Chondrocyte (in vitro differentiated cells): ENCODE measurements around the gene ADGRV1. TPM values are rescaled to one million over a fixed set of nuclear protein-coding genes. Genes with fewer than 3 reads are reported as not detected.

ENCODE experiments used
- DNase-seq: peaks from one replicate; pipeline ENCODE4 v3.0.0; 2021; ENCODE audit warnings: mixed read lengths, low spot score
- H3K27ac Mint-ChIP-seq: one replicate; pipeline ENCODE4 v1.8.0; 2021; ENCODE audit warnings: mild to moderate bottlenecking, moderate library complexity, mixed read lengths; ENCODE audit not compliant: unreplicated experiment
- H3K27me3 Mint-ChIP-seq: 2 replicates; pipeline ENCODE4 v1.8.0; 2021; ENCODE audit warnings: low read depth, mixed read lengths
- H3K36me3 Mint-ChIP-seq: 2 replicates; pipeline ENCODE4 v1.8.0; 2021; ENCODE audit warnings: low read depth, mixed read lengths
- H3K4me1 Mint-ChIP-seq: 2 replicates; pipeline ENCODE4 v1.8.0; 2021; ENCODE audit warnings: low read depth, mild to moderate bottlenecking, mixed read lengths
- H3K4me3 Mint-ChIP-seq: one replicate; pipeline ENCODE4 v1.8.0; 2021; ENCODE audit warnings: mild to moderate bottlenecking, moderate library complexity, mixed read lengths; ENCODE audit not compliant: unreplicated experiment
- H3K9me3 Mint-ChIP-seq: 2 replicates; pipeline ENCODE4 v1.8.0; 2021; ENCODE audit warnings: low read depth, mixed read lengths
- total RNA-seq: library from RNA; stranded (reverse); gene quantifications from 3 replicates; pipeline ENCODE4 v1.2.1, GENCODE V29; 2021
- TF ChIP-seq, protein P1 (sequence below): fragments of 200-600 bp; sonication (generic); IDR thresholded peaks from 2 replicates; pipeline ENCODE4 v1.5.0; 2021; ENCODE audit warnings: antibody characterized with exemption, mild to moderate bottlenecking, moderate library complexity

The ADGRV1 gene
- total RNA-seq, 1 donor from 2014 or later = 1.5 TPM

DNA sequence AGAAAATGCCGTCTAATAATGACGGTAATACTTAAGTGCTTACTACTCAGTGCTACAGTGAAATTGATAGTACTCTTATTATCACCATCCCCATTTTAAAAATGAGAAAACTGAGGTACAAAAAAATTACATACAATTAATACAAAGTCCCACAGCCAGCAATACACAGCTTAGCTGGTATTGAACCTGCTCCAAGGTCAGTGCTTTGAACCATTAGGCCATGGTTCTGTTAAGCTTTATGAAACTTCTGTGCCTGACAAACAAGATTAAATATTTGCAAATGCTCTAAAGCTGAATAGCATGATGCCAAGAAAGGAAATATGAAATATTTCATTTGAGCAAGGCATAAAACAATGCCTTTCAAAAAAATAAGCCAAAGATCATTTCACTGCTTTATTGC, 467.4 kb downstream of the ADGRV1 start:
- Mint-ChIP-seq H3K9me3 (no peaks in the 10 kb centered on the region), H3K36me3 (no peaks in the 10 kb centered on the region), H3K4me1 (no peaks in the 10 kb centered on the region), H3K27ac (no peak overlapping the region), H3K27me3 (no peaks in the 10 kb centered on the region), H3K4me3 (no peak overlapping the region)
- TF ChIP-seq, protein P1, sequence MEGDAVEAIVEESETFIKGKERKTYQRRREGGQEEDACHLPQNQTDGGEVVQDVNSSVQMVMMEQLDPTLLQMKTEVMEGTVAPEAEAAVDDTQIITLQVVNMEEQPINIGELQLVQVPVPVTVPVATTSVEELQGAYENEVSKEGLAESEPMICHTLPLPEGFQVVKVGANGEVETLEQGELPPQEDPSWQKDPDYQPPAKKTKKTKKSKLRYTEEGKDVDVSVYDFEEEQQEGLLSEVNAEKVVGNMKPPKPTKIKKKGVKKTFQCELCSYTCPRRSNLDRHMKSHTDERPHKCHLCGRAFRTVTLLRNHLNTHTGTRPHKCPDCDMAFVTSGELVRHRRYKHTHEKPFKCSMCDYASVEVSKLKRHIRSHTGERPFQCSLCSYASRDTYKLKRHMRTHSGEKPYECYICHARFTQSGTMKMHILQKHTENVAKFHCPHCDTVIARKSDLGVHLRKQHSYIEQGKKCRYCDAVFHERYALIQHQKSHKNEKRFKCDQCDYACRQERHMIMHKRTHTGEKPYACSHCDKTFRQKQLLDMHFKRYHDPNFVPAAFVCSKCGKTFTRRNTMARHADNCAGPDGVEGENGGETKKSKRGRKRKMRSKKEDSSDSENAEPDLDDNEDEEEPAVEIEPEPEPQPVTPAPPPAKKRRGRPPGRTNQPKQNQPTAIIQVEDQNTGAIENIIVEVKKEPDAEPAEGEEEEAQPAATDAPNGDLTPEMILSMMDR = no peak
- no peak for DNase-seq

DNA sequence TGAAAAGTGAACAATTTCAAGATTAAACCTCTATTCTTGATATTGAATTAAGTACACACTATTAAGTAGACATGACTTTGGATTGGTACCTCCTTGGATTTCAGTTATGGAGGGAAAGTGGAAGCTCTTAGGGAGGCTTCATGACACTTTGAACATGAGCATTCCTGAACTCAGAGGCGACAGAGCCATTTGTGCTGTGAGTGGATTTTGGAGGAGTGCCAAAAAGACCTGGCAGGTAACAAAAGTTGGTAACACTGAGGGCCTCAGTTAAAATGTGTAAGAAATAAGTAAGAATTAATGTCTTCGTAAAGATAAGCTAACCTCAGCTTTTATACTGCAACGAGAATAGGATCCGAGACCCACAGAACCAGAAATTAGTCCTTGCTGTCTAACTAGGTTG, 467.9 kb downstream of the ADGRV1 start:
- no peaks in the 10 kb centered on the region for H3K36me3 Mint-ChIP-seq
- no peaks in the 10 kb centered on the region for H3K4me1 Mint-ChIP-seq
- no peak overlapping the region for H3K27ac Mint-ChIP-seq
- H3K4me3 Mint-ChIP-seq = no peak overlapping the region
- no peaks in the 10 kb centered on the region for H3K27me3 Mint-ChIP-seq
- no peaks in the 10 kb centered on the region for H3K9me3 Mint-ChIP-seq
- no peak for DNase-seq
- TF ChIP-seq, protein P1 = no peak

DNA sequence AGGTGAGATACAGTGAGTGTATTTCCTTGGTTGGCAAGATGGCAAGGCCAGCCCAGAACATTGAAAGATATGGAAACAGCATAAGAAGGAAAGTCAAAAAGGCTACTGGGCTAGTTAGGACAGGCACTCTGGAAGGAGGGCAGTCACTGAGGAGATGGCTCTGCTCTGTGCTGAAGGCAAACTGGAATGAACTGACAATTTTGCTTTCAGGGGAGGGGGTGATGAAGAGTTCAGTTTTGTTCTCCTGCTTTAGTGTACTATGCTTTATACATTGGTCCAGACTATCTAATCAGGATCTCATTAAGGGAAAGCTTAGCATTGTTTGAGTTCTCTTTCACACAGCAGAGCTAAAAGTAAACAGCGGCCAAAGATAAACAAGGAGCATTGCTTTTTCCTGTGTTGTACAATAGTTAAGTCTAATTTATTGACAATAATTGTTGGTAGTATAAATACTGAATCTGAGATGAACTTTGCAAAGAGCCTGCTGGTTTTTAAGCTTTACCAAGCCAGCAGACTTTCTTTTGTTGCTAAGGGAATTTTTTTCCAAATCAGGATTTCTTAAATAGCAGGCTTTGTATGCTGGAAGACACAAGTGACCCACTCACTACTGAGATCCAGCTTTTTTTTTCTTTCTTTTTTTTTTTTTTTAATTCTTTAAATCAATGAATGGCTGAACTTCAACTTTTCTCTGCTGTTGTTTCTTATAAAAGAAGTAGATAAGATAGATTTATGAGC, 469.0 kb downstream of the ADGRV1 start:
- H3K9me3 Mint-ChIP-seq = no peaks in the 10 kb centered on the region
- no peaks in the 10 kb centered on the region for H3K36me3 Mint-ChIP-seq
- no peak overlapping the region for H3K27ac Mint-ChIP-seq
- H3K27me3 Mint-ChIP-seq = no peaks in the 10 kb centered on the region
- TF ChIP-seq, protein P1 = no peak
- H3K4me3 Mint-ChIP-seq = no peak overlapping the region
- DNase-seq = no peak
- H3K4me1 Mint-ChIP-seq = no peaks in the 10 kb centered on the region

DNA sequence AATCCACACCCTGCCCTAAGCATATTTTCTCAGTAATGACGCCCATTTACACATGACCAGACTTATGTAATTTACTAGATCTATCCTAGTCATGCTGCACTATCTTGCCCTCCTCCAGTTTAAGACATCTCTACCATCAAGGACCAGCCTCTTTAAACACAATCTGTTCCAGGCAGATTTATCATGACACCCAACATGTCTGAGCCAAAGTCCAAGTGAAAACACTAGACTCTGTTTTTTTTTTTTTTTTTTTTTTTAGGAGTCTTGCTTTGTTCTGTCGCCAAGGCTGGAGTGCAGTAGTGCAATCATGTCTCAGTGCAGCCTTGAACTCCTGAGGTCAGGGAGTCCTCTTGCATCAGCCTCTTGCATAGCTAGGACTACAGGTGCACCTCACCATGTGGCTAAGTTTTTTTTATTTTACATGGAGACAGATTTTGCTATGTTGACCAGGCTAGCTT, 469.9 kb downstream of the ADGRV1 start:
- H3K36me3 Mint-ChIP-seq = no peaks in the 10 kb centered on the region

DNA sequence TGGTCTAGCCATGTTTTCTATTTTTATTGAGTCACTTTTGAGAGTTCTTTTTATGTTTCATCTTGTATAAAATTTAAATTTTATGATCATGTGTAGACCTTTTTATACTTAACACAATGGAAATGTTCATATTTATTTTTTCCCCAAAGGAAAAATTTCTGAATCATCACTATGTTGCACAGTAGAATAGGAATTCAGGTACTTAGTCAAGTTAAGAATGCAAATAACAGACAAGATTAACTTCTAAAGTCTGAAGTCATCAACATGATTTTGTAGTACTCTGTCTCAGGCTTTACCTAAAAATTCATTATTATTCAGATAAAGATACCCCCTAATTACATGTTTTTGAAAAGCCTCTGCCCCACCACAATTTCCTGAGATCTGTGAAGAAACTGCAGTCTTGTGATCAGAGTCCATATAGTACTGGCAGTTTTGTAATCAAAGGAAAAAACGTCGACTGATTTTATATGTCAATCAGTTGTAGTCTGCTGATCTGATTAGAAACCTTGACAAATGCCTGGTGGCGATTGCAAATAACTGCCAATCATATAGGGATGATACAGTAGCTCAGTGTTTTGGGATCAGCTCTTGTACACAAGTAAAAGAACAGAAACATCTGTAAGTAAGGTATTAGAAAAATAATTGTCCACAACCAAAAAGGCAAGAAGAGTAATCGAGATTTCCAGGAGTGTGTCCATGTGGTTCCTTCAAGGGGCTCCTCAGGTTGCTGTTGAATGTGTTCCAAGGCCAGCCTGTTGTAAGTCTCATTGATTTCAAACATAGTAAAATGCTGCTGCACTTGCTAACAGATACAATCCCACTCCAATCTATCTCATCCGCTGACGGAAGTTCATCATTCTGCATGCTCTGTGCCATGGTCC, 472.2 kb downstream of the ADGRV1 start:
- no peak for DNase-seq
- H3K27ac Mint-ChIP-seq = no peak overlapping the region
- H3K4me3 Mint-ChIP-seq = no peak overlapping the region
- no peaks in the 10 kb centered on the region for H3K36me3 Mint-ChIP-seq
- no peaks in the 10 kb centered on the region for H3K27me3 Mint-ChIP-seq
- no peaks in the 10 kb centered on the region for H3K9me3 Mint-ChIP-seq
- H3K4me1 Mint-ChIP-seq = no peaks in the 10 kb centered on the region
- TF ChIP-seq, protein P1 = no peak

More for the DNA sequence above, 469.9 kb downstream of the ADGRV1 start:
- H3K27me3 Mint-ChIP-seq = no peaks in the 10 kb centered on the region
- TF ChIP-seq, protein P1 = no peak
- H3K4me1 Mint-ChIP-seq = no peaks in the 10 kb centered on the region
- H3K9me3 Mint-ChIP-seq = no peaks in the 10 kb centered on the region
- no peak overlapping the region for H3K4me3 Mint-ChIP-seq
- no peak overlapping the region for H3K27ac Mint-ChIP-seq
- DNase-seq = no peak
